ENCODE results near the gene TREML1. TPM values are rescaled to one million over a fixed set of nuclear protein-coding genes. Genes with fewer than 3 reads are reported as not detected.

Gene TREML1
- total and polyA plus RNA-seq, 4 donors = 0.08 to 4.5 (median 0.12) TPM; not detected in 1

DNA sequence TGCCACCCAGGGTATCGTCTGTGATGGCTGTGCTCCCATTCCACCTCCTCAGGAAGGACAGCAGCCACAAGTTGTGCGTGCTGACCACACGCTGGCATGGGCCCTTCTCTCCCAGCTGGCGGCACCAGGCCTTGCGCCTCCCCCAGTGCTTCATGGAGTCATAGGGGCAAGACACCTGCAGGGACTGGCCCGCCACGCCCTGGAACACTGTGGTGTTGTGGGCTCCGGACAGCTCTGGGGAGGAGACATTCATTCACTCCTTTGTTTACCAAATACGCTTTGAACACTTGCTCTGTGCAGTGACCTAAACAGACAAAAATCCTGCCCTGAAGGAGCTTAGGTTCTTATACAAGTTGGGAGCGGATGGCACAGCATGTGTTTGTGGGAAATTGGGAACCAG lies 7.2 kb upstream of the TREML1 start:
- TF ChIP-seq JUND (IDR thresholded peaks at IDR 0.05) = no peak
- TF ChIP-seq, protein P1, sequence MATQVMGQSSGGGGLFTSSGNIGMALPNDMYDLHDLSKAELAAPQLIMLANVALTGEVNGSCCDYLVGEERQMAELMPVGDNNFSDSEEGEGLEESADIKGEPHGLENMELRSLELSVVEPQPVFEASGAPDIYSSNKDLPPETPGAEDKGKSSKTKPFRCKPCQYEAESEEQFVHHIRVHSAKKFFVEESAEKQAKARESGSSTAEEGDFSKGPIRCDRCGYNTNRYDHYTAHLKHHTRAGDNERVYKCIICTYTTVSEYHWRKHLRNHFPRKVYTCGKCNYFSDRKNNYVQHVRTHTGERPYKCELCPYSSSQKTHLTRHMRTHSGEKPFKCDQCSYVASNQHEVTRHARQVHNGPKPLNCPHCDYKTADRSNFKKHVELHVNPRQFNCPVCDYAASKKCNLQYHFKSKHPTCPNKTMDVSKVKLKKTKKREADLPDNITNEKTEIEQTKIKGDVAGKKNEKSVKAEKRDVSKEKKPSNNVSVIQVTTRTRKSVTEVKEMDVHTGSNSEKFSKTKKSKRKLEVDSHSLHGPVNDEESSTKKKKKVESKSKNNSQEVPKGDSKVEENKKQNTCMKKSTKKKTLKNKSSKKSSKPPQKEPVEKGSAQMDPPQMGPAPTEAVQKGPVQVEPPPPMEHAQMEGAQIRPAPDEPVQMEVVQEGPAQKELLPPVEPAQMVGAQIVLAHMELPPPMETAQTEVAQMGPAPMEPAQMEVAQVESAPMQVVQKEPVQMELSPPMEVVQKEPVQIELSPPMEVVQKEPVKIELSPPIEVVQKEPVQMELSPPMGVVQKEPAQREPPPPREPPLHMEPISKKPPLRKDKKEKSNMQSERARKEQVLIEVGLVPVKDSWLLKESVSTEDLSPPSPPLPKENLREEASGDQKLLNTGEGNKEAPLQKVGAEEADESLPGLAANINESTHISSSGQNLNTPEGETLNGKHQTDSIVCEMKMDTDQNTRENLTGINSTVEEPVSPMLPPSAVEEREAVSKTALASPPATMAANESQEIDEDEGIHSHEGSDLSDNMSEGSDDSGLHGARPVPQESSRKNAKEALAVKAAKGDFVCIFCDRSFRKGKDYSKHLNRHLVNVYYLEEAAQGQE (IDR thresholded peaks at IDR 0.05) = no peak
- no peak for TF ChIP-seq GABPA (IDR thresholded peaks at IDR 0.05 in 1 of 2, conservative IDR thresholded peaks at IDR 0.05 in 1 of 2)
- TF ChIP-seq RAD21 (IDR thresholded peaks at IDR 0.05) = no peak
- no peak for TF ChIP-seq CTCF (IDR thresholded peaks at IDR 0.05; ENCODE audit: low read depth, low read length, missing input control)
- no peak for TF ChIP-seq YY1 (IDR thresholded peaks at IDR 0.05)
- no peak for TF ChIP-seq FOXA1 (IDR thresholded peaks at IDR 0.05)
- no peak for TF ChIP-seq SP1 (IDR thresholded peaks at IDR 0.05)
- TF ChIP-seq TAF1 (conservative IDR thresholded peaks at IDR 0.05) = no peak
- TF ChIP-seq ZBTB33 (IDR thresholded peaks at IDR 0.05) = no peak
- TF ChIP-seq RXRA (IDR thresholded peaks at IDR 0.05) = no peak
- no peak for TF ChIP-seq HNF4A (conservative IDR thresholded peaks at IDR 0.05)
- TF ChIP-seq FOXA2 (IDR thresholded peaks at IDR 0.05) = no peak
- TF ChIP-seq MAX (IDR thresholded peaks at IDR 0.05) = no peak
- WGBS = 90% methylated on average over 10 of the region's 10 CpGs

DNA sequence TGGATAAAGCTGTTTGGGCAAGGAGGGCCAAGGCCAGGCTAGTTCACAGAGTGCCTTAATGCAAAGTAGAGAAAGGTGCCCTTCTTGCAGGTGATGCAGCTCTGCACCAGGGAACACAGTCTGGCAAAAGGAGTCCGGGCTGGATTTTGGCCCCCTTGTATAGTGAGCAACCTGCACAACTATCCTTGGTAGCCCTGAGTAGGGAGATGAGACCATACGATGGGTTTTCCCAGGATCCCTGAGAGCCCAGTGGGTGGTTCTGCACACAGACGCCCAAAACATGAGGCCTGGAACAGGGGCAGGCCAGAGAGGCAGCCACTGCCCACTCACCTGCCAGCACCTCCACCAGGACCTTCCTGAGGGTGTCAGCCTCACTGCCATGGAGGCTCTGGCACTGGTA lies 6.8 kb upstream of the TREML1 start:
- no peak overlapping the region for H3K4me3 ChIP-seq (ENCODE audit: low read depth in 1 of 3, low read length in 3 of 3)
- no peak for TF ChIP-seq ZBTB33 (IDR thresholded peaks at IDR 0.05)
- WGBS = 80% methylated on average over 3 of the region's 3 CpGs
- no peaks in the 10 kb centered on the region for H3K36me3 ChIP-seq (ENCODE audit: control insufficient read depth in 4 of 4, insufficient read depth in 3 of 4, low read depth in 1 of 4, low read length in 3 of 4)
- no peaks in the 10 kb centered on the region for H3K9me3 ChIP-seq (ENCODE audit: control insufficient read depth in 4 of 4, low read length in 3 of 4)
- no peaks in the 10 kb centered on the region for H3K27me3 ChIP-seq (ENCODE audit: control insufficient read depth in 4 of 4, insufficient read depth in 4 of 4, low read length in 3 of 4)
- DNase-seq (ENCODE audit: low spot score) = no peak
- no peak overlapping the region for H3K27ac ChIP-seq (ENCODE audit: low read depth in 1 of 2, low read length in 2 of 2)
- no peak overlapping the region for H3K9ac ChIP-seq (ENCODE audit: low read depth in 1 of 2, low read length in 2 of 2)
- no peaks in the 10 kb centered on the region for H3K4me1 ChIP-seq (ENCODE audit: control insufficient read depth in 4 of 4, insufficient read depth in 4 of 4, low read length in 3 of 4)

More for the DNA sequence above, 7.2 kb upstream of the TREML1 start:
- no peaks in the 10 kb centered on the region for H3K36me3 ChIP-seq (ENCODE audit: control insufficient read depth in 4 of 4, insufficient read depth in 3 of 4, low read depth in 1 of 4, low read length in 3 of 4)
- H3K9me3 ChIP-seq (ENCODE audit: control insufficient read depth in 4 of 4, low read length in 3 of 4) = no peaks in the 10 kb centered on the region
- H3K27me3 ChIP-seq (ENCODE audit: control insufficient read depth in 4 of 4, insufficient read depth in 4 of 4, low read length in 3 of 4) = no peaks in the 10 kb centered on the region
- no peak overlapping the region for H3K4me3 ChIP-seq (ENCODE audit: low read depth in 1 of 3, low read length in 3 of 3)
- no peak overlapping the region for H3K9ac ChIP-seq (ENCODE audit: low read depth in 1 of 2, low read length in 2 of 2)
- H3K27ac ChIP-seq (ENCODE audit: low read depth in 1 of 2, low read length in 2 of 2) = no peak overlapping the region
- DNase-seq (ENCODE audit: low spot score) = no peak
- no peaks in the 10 kb centered on the region for H3K4me1 ChIP-seq (ENCODE audit: control insufficient read depth in 4 of 4, insufficient read depth in 4 of 4, low read length in 3 of 4)

All from liver (tissue), 9 donors.